Left ventricle myocardium inferior (tissue), 1 donor: ENCODE data around the gene MSTN. TPM values are rescaled to one million over a fixed set of nuclear protein-coding genes. Genes with fewer than 3 reads are reported as not detected.
"Not testable (repeated sequence)": the region's sequence is repeated elsewhere in the genome, so short reads cannot be mapped to it uniquely, and the experiment has no call there.

Experiments
- DNase-seq: peaks from one replicate; pipeline ENCODE4 v3.0.0-alpha.2; 2020
- H3K27ac ChIP-seq: fragments of 200-600 bp; replicated peaks from 2 replicates; pipeline ENCODE4 v1.8.0; 2021
- H3K27me3 ChIP-seq: fragments of 200-600 bp; 2 replicates; pipeline ENCODE4 v1.8.0; 2021; ENCODE audit warnings: low read depth
- H3K36me3 ChIP-seq: fragments of 200-600 bp; 2 replicates; pipeline ENCODE4 v1.8.0; 2021
- H3K4me1 ChIP-seq: fragments of 200-600 bp; 2 replicates; pipeline ENCODE4 v1.8.0; 2021
- H3K4me3 ChIP-seq: fragments of 200-600 bp; 2 replicates; pipeline ENCODE4 v1.8.0; 2021; ENCODE audit warnings: mild to moderate bottlenecking, moderate library complexity
- H3K9me3 ChIP-seq: fragments of 200-600 bp; replicated peaks from 2 replicates; pipeline ENCODE4 v1.8.0; 2021
- intact Hi-C: fragments of 100-400 bp; cut with micrococcal nuclease; formaldehyde crosslinking; loops from one replicate; pipeline ENCODE4 v1.11.0; 2022
- total RNA-seq: library from RNA; stranded (reverse); fragmentation: NEBNext Ultra II Directional; extraction: Animal tissue kit (Norgen Biotek cat#: 25700); gene quantifications from one replicate; pipeline ENCODE4 v1.2.1, GENCODE V29; 2021
- TF ChIP-seq, protein P1 (sequence below): fragments of 200-600 bp; IDR thresholded peaks from 2 replicates; pipeline ENCODE4 v1.8.0; 2021; ENCODE audit warnings: antibody characterized with exemption, mild to moderate bottlenecking, borderline replicate concordance
- donor health status: DM: no; HTN: yes; CAD: no; lungs with severe emphysema.

MSTN gene
- total RNA-seq, 1 donor from 2014 or later: not detected

- no peak overlapping the region for H3K27ac ChIP-seq
- no peak overlapping the region for H3K4me3 ChIP-seq
- no peak for DNase-seq
- TF ChIP-seq, protein P1, sequence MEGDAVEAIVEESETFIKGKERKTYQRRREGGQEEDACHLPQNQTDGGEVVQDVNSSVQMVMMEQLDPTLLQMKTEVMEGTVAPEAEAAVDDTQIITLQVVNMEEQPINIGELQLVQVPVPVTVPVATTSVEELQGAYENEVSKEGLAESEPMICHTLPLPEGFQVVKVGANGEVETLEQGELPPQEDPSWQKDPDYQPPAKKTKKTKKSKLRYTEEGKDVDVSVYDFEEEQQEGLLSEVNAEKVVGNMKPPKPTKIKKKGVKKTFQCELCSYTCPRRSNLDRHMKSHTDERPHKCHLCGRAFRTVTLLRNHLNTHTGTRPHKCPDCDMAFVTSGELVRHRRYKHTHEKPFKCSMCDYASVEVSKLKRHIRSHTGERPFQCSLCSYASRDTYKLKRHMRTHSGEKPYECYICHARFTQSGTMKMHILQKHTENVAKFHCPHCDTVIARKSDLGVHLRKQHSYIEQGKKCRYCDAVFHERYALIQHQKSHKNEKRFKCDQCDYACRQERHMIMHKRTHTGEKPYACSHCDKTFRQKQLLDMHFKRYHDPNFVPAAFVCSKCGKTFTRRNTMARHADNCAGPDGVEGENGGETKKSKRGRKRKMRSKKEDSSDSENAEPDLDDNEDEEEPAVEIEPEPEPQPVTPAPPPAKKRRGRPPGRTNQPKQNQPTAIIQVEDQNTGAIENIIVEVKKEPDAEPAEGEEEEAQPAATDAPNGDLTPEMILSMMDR: no peak
- no peaks in the 10 kb centered on the region for H3K9me3 ChIP-seq
- intact Hi-C loops: no loop called here
- no peaks in the 10 kb centered on the region for H3K36me3 ChIP-seq
- no peaks in the 10 kb centered on the region for H3K4me1 ChIP-seq
- H3K27me3 ChIP-seq: no peaks in the 10 kb centered on the region
These were observed 10.2 kb downstream of the MSTN start for GRCh38 chr2:190052307-190052706.

- intact Hi-C loops: no loop called here
These were observed 11.3 kb downstream of the MSTN start for GRCh38 chr2:190051223-190051622.

DNA sequence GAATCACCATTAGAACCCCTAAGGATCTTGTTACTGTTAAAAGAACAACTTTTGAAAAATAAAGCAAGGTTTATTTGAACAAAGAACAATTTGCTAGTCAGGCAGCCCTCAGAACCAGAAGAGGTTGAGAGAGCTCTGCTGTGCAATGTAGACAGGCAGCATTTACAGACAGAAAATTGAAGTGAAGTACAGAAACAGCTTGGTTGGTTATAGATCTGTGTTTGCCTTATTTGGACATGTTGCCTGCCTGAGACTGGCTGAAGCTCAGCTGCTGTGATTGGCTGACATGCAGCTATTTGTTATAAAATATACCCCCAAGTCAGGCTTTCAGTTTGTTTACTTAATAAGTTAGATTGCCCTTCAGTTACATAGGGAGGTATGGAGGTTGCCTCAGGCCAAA lies 12.5 kb downstream of the MSTN start:
- no peaks in the 10 kb centered on the region for H3K36me3 ChIP-seq
- H3K4me1 ChIP-seq: no peaks in the 10 kb centered on the region
- H3K27me3 ChIP-seq: peaks cover 10% of the 10 kb centered on the region
- TF ChIP-seq, protein P1: no peak
- intact Hi-C loops: no loop called here
- no peaks in the 10 kb centered on the region for H3K9me3 ChIP-seq
- H3K4me3 ChIP-seq: no peak overlapping the region
- DNase-seq: no peak
- H3K27ac ChIP-seq: no peak overlapping the region

More at GRCh38 chr2:190051223-190051622, 11.3 kb downstream of the MSTN start:
- Histone ChIP-seq H3K36me3 (no peaks in the 10 kb centered on the region), H3K9me3 (no peaks in the 10 kb centered on the region), H3K4me1 (no peaks in the 10 kb centered on the region), H3K27me3 (peaks cover 2% of the 10 kb centered on the region), H3K27ac (no peak overlapping the region), H3K4me3 (no peak overlapping the region)
- DNase-seq: no peak
- TF ChIP-seq, protein P1: no peak

DNA sequence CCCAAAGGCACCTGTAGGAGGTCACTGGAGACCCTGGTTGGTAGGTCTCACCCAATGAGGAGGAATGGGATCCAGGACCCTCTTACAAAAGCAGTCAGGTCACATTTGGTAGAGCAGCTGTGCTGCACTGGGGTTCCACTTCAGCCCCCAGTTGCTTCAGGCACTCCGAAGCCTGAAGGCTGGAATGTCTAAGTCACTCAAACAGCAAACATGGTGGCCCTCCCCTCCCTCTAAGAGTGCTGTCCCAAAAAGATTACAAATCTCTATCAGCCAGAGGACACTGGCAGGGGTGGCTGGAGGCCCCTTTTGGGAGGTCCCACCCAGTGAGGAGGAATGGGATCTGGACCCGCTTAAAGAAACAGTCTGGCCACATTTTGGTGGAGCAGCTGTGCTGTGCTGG lies 17.7 kb downstream of the MSTN start:
- Histone ChIP-seq H3K27me3 (peaks cover 27% of the 10 kb centered on the region), H3K4me3 (no peak overlapping the region), H3K4me1 (no peaks in the 10 kb centered on the region), H3K36me3 (no peaks in the 10 kb centered on the region), H3K27ac (no peak overlapping the region), H3K9me3 (no peaks in the 10 kb centered on the region)
- intact Hi-C loops: no loop called here
- DNase-seq: no peak
- TF ChIP-seq, protein P1: no peak

DNA sequence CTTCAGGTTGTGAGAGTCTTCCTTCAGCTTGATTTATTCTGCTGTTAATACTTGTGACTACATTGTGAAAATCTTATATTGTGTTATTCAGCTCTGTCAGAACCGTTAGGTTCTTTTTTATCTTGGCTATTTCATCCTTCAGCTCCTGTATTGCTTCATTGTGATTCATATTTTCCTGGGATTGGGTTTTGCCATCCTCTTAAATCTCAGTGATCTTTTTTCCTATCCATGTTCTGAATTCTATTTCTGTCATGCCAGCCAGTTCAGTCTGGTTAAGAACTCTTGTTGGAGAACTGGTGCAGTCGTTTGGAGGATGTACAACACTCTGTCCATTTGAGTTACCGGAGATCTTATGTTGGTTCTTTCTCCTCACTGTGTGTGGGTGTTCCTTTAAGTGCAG lies 19.1 kb downstream of the MSTN start:
- Histone ChIP-seq H3K4me1 (no peaks in the 10 kb centered on the region), H3K36me3 (no peaks in the 10 kb centered on the region), H3K27me3 (peaks cover 27% of the 10 kb centered on the region), H3K9me3 (no peaks in the 10 kb centered on the region), H3K4me3 (no peak overlapping the region), H3K27ac (no peak overlapping the region)
- intact Hi-C loops: no loop called here
- no peak for DNase-seq
- TF ChIP-seq, protein P1: no peak

DNA sequence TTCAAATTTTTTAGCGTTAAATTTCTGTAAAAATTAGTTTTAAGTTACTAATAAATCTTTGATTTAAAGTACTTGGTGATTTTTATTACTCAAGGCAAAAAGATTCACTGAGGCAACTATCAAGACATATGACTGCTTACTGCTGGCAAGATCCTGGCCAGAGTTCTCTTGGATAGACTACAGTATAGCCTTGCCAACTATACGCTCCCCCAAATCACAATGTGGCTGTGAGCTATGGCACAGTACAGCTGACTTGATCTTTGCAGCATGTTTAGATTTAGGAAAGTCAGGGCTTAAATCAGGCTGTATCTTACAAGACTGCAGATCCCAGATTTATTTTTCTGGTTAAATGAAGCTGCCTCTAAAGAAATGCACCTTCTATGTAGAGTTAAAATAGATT lies 26.5 kb downstream of the MSTN start:
- Histone ChIP-seq H3K4me3 (no peak overlapping the region), H3K27ac (no peak overlapping the region), H3K4me1 (no peaks in the 10 kb centered on the region), H3K27me3 (peaks cover 36% of the 10 kb centered on the region), H3K9me3 (no peaks in the 10 kb centered on the region), H3K36me3 (no peaks in the 10 kb centered on the region)
- TF ChIP-seq, protein P1: no peak
- intact Hi-C loops: no loop called here
- no peak for DNase-seq

DNA sequence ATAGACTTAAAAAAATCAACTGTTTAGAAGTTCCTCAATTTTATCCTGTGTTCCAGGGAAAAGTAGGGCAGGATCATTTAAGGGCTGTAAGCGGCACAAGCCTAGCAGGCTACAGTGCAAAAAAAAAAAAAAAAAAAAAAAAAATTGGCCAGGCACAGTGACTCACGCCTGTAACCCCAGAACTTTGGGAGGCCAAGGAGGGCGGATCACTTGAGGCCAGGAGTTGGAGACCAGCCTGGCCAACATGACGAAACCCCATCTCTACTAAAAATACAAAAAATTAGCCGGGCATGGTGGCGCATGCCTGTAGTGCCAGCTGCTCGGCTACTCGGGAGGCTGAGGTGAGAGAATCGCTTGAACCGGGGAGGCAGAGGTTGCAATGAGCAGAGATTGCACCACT lies 28.1 kb downstream of the MSTN start:
- H3K27ac ChIP-seq, H3K4me1 ChIP-seq, H3K36me3 ChIP-seq, H3K4me3 ChIP-seq, intact Hi-C loops, H3K9me3 ChIP-seq, DNase-seq: not testable (repeated sequence)
- peaks cover 53% of the 10 kb centered on the region for H3K27me3 ChIP-seq
